HG02571 (cell line): ENCODE data around the gene ARHGEF11.

Experiments used
- ATAC-seq: cut with Tn5 transposase; IDR thresholded peaks from one replicate; pipeline ENCODE4 v1.9.1; 2021; ENCODE audit warnings: mild to moderate bottlenecking, moderate library complexity; ENCODE audit not compliant: unreplicated experiment

Gene ARHGEF11

DNA sequence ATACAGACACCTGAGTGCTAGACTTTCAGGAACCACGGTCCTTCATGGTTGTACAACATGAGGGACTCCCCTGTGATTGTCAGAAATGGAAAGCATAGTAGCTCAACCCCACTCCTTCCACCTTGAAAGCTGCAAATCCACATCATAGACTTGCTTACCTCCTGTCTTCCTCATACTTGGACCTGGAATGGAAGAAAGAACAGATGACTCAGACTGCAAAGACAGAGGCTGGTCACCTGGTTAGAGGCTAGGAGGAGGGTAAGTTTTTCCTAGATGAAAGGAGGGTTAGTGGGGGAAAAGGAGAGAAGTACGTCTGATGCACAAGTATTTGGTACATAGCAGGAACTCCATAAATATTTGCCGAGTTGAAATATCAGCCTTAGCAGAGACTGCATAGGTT lies 87.9 kb downstream of the ARHGEF11 start:
- no peak for ATAC-seq

DNA sequence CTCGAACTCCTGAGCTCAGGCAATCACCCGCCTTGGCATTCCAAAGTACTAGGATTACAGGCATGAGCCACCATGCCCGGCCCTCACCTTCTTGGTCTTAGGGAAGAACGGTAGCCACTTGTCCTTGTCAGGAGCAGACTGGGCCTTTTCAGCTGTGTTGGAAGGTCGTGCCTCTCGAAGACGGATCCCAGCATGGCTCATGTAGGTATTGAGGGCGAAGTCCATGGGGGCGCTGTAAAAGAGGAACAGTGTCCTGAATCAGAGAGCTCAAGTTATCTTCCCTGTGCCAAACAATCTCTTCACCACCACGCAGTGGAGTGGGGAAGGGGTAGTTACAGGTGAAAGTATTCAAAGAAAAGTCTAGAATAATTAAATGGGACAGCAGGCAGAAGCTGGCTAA lies 89.2 kb downstream of the ARHGEF11 start:
- ATAC-seq: no peak

- no peak for ATAC-seq
Observed at GRCh38 chr1:156953571-156953970, 92.0 kb downstream of the ARHGEF11 start.

DNA sequence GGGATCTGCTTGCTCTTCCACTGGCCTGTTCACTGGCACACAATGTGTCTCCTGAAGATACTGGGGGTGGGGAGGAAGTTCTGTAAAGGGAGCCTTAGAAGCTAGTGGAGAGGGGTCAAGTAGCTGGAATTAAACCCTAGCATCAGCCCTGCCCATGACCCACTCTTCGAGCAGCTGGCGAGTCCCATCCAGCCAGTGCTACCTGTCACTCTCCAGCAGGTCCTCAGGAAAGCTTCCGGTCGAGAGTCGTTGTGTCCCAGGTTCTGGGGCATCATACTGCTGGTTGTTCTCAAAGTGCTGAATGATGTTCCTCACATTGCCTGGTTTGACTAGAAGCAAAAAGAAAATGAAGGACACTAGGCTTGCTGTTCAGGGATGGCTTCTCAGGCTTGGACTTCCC lies 94.2 kb downstream of the ARHGEF11 start:
- no peak for ATAC-seq

DNA sequence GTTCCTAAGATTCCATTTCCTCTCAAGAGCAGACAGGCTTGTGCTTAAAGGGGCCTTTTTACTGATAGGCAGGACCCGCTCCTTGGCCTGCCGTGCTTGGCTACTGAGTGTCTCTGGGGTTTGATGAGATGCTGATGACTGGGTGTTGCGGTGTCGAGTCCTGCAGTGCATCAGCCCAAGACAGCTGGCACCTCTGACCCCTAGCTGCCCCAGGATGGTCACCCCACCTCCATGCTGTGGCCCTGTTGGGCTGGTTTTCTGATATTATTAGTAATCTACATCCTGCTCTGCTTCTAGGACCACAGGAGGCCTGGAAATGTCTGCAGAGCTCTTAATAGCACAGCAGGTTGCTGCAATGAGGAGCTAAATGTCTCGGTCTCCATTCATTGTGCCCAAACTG lies 96.4 kb downstream of the ARHGEF11 start:
- ATAC-seq: no peak

- ATAC-seq: no peak
Observed at GRCh38 chr1:156948708-156949107, 96.8 kb downstream of the ARHGEF11 start.

DNA sequence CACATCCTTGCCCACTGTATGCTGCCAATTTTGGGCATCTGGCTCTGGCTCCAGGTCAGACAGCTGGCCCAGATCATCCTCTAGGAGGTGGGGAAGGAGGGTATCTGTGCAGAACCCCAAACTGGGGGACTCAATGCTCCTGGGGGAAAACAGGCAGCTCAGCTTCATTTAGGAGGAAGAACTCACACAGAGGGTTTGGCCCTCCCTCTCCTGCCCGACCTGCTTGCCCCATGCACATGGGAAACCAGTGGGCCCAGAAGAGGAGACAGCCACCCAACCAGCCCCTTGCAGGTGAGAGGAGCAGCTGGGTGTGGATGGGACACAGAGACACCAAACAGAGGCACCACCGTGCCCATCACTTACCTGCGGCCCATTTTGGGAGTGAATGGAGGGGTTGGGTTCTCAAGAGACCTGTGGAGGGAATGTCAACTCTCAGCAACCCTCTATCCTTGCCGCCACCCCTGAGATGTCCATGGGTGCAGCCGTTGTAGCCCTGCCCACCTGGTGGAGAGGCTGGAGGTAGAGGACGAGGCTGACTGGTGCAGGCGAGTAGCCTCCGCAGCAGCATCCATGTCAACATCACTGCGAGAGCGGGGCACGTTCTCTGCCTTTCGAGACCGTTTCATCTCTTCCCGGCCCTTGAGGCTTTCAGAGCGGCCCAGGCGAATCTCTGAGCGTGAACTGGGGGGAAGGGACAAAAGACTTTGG lies 97.6 kb downstream of the ARHGEF11 start:
- ATAC-seq: no peak

- ATAC-seq: no peak
Observed at GRCh38 chr1:156947127-156947526, 98.4 kb downstream of the ARHGEF11 start.

GRCh38 chr1:156945881-156946661 lies 99.5 kb downstream of the ARHGEF11 start:
- no peak for ATAC-seq

GRCh38 chr1:156944848-156945247 lies 100.7 kb downstream of the ARHGEF11 start:
- ATAC-seq: no peak

DNA sequence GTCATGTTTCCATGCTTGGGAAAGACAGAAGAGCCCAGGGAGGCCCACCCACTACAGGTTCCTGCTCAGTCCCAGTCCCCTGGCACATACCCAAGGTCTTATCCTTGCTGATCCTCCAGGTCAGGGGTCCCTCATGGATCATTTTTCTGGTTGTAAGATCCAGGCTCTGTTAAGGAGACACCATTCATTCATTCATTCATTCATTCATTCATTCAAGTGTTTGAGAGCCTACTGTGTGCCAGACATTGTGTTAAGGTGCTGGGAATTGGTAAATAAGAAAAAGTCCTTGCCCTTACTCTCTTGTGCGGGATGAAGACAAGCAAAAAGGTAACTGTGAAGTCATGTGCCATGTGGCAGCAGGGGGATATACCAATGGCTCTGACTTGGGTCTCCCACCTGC lies 101.3 kb downstream of the ARHGEF11 start:
- no peak for ATAC-seq

DNA sequence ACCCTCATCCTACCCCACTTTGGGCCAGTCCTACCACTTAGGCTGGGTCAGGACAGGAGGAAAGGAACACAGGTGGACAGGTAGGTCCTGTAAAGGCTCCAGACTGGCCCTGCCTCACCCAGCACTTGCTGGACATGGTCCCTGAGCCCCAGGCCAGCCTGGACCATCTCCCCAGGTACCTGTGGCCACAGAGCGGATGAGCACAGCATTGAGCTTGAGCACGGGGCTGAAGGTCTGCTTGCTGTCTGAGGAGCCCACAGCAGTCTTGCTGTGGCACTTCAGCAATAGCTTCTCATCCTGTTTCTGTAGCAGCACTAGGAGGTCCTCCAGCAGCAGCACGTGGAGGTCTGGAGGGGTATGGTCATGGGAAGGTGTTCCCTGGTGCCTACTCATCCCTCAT lies 101.8 kb downstream of the ARHGEF11 start:
- ATAC-seq: no peak

GRCh38 chr1:156942576-156942975 lies 103.0 kb downstream of the ARHGEF11 start:
- ATAC-seq: no peak

- ATAC-seq: no peak
Observed at GRCh38 chr1:156942176-156942575, 103.4 kb downstream of the ARHGEF11 start.

DNA sequence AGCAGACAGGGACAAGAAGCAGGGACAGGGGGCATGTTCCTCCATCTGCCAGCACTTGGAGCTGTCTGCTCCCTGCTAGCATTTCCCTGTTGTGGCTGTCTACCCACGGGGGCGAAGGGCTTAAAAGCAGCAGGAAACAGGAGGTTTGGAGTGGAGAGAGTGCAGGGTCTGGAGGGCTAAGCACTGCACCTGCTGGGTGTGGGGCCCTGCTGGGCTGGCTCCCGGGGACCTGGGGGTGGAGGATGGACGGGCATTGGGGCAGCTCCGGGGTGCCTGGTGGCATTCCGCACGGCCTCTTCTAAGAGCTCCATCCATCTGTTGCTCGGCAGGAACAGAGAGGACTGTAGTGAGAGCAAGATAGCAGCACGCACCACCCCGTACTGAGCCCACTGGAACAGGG lies 103.9 kb downstream of the ARHGEF11 start:
- ATAC-seq: no peak

DNA sequence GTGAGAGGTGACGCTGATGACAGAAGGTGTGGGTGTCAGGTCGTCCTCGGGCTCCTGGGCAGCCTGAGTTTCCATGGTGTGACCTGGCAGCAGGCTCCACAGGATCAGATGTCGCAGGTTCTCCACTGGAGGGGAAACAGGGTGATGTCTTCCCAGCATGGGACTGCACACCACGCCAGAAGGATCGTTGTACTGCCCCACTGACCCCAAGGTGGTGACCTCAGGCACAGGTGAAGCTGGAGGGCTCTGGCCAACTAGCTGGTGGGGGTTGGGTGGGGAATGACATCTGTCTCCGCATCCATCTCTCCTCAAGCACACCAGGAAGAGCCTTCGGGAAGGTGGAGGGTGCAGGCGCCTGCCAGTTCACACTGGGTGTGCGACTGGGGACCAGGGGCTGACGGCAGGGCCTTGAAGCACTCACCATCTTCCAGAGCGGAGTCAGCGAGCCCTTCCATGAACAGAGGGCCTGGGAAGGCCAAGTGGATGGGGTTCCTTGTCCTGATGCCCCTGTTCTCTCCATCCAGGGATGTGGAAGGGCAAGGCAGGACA lies 105.7 kb downstream of the ARHGEF11 start:
- ATAC-seq: no peak

- ATAC-seq: no peak
Observed at GRCh38 chr1:156938813-156939212, 106.7 kb downstream of the ARHGEF11 start.

- ATAC-seq: no peak
Observed at GRCh38 chr1:156937883-156938282, 107.7 kb downstream of the ARHGEF11 start.

DNA sequence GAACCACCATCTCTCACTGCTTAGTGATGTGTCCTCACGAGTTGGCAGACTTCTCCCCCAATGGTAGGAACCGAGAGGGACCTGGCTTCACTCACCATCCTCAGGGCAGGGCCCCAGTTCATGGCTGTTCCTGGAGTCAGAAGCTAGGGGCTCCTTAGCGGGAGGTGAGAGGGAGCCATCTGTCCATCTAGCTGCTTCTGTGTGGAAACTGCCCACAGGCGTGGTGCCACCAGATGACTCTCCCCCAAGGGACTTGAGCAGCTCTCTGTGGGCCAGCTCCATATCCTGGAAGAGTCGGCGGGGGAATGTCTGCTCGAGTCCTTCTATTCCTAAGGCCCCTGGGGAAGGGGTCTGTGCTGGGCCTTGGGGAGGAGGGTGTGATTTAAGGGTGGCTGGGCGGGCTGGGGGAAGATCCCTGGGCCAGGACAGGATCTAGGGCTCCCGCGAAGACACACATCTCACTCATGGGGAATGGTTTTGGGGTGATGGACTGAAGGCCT lies 108.8 kb downstream of the ARHGEF11 start:
- ATAC-seq: no peak

- no peak for ATAC-seq
Observed at GRCh38 chr1:156936191-156936590, 109.4 kb downstream of the ARHGEF11 start.

- no peak for ATAC-seq
Observed at GRCh38 chr1:156935505-156936128, 109.9 kb downstream of the ARHGEF11 start.

DNA sequence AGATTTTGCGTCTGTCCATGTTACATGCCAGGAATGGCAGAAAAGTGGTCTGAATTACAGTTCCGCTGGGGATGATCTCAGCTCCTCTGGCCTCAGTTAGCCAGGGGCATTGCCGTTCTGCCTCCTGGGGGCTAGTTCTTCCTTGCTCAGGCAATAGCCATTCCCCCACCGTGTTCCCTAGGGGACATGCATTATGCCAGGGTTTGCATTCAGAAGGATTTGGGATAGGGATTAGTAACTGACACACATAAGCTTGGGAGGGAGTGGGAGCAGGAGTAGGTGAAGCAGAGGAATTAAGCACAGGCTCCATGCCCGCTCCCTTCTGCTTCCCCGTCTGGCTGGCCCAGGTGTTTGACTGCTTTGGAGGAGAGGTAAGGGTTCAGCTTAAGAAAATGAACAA lies 112.4 kb downstream of the ARHGEF11 start:
- ATAC-seq: no peak
